Limb (tissue), 2 donors: ENCODE measurements around the gene FBXO39.
"Not testable (repeated sequence)": the region's sequence is repeated elsewhere in the genome, so short reads cannot be mapped to it uniquely, and the experiment has no call there.

ENCODE experiments used
- DNase-seq, 2 donors: peaks; one replicate each; pipeline ENCODE4 v3.0.0-alpha.2; 2016; ENCODE audit errors: extremely low spot score in 2 of 2

The FBXO39 gene

GRCh38 chr17:6775871-6776405 lies at the start of gene FBXO39:
Gene FBXO39, plus strand, starts transcription at chr17:6776215. Its CDS starts 3,654 bp downstream, at chr17:6779869.
- DNase-seq: no peak

GRCh38 chr17:6729531-6729930 lies 46.5 kb upstream of the FBXO39 start:
- DNase-seq: no peak

GRCh38 chr17:6746665-6747064 lies 29.4 kb upstream of the FBXO39 start:
- DNase-seq: not testable (repeated sequence)

- no peak for DNase-seq
These were observed 27.4 kb upstream of the FBXO39 start for GRCh38 chr17:6748617-6749016.

GRCh38 chr17:6749519-6749918 lies 26.5 kb upstream of the FBXO39 start:
- no peak for DNase-seq

- peak in 1 of 2 donors; percentile 4 for DNase-seq
These were observed 23.7 kb upstream of the FBXO39 start for GRCh38 chr17:6752068-6752909.

GRCh38 chr17:6753006-6753445 lies 23.0 kb upstream of the FBXO39 start:
- DNase-seq: peak; percentile 3 to 38

- DNase-seq: no peak
These were observed 22.5 kb upstream of the FBXO39 start for GRCh38 chr17:6753546-6753945.

GRCh38 chr17:6755281-6755680 lies 20.7 kb upstream of the FBXO39 start:
- DNase-seq: no peak

GRCh38 chr17:6755731-6756184 lies 20.3 kb upstream of the FBXO39 start, which contains the start of gene XAF1:
Gene XAF1, plus strand, starts transcription at chr17:6756046. Its CDS starts 33 bp downstream, at chr17:6756079.
- peak in 1 of 2 donors; percentile 1 for DNase-seq

GRCh38 chr17:6756425-6757031 lies 19.5 kb upstream of the FBXO39 start:
- no peak for DNase-seq

GRCh38 chr17:6757747-6758146 lies 18.3 kb upstream of the FBXO39 start:
- DNase-seq: no peak

GRCh38 chr17:6761779-6762178 lies 14.2 kb upstream of the FBXO39 start:
- DNase-seq: no peak

- no peak for DNase-seq
These were observed 7.6 kb upstream of the FBXO39 start for GRCh38 chr17:6768447-6768846.

- no peak for DNase-seq
These were observed 4.0 kb upstream of the FBXO39 start for GRCh38 chr17:6772016-6772415.

GRCh38 chr17:6774906-6775305 lies 1.1 kb upstream of the FBXO39 start:
- DNase-seq: not testable (repeated sequence)

GRCh38 chr17:6779411-6779810 lies 3.4 kb downstream of the FBXO39 start:
- no peak for DNase-seq

- no peak for DNase-seq
These were observed 4.0 kb downstream of the FBXO39 start for GRCh38 chr17:6780001-6780400.

- DNase-seq: no peak
These were observed 4.9 kb downstream of the FBXO39 start for GRCh38 chr17:6780886-6781285.

- no peak for DNase-seq
These were observed 6.2 kb downstream of the FBXO39 start for GRCh38 chr17:6782244-6782643.

- DNase-seq: no peak
These were observed 10.6 kb downstream of the FBXO39 start for GRCh38 chr17:6786618-6787017.

GRCh38 chr17:6787081-6787693 lies 11.2 kb downstream of the FBXO39 start:
- DNase-seq: no peak
